Ovary (tissue), 9 donors: ENCODE measurements around the gene CTPS1. TPM values are rescaled to one million over a fixed set of nuclear protein-coding genes. Genes with fewer than 3 reads are reported as not detected.
A peak's percentile ranks its signal among the peaks of the same experiment; 100 is the strongest.

Source experiments
- DNase-seq, 5 donors: peaks; one replicate each; pipeline ENCODE4 v3.0.0-alpha.2; 2019 to 2020
- H3K27ac ChIP-seq, 2 donors: fragments of 200-600 bp; one replicate each; pipeline versions ENCODE4 v1.5.1 to v1.8.0; 2019 to 2022
- H3K27me3 ChIP-seq: fragments of 200-600 bp; one replicate; pipeline ENCODE4 v1.8.0; 2022
- H3K36me3 ChIP-seq: fragments of 200-600 bp; sonication (generic); one replicate; pipeline ENCODE4 v1.5.1; 2019
- H3K4me1 ChIP-seq: one replicate; pipeline ENCODE4 v1.8.1; 2013; ENCODE audit warnings: mild to moderate bottlenecking, moderate library complexity; ENCODE audit not compliant: insufficient read depth
- H3K4me3 ChIP-seq: fragments of 200-600 bp; sonication (generic); one replicate; pipeline ENCODE4 v1.5.1; 2017
- H3K9me3 ChIP-seq, 2 donors: fragments of 200-600 bp in 1 of 2; sonication (generic) in 1 of 2; one replicate each; pipeline versions ENCODE4 v1.5.1 to v1.8.1; 2013 to 2019; ENCODE audit warnings: mild to moderate bottlenecking in 1 of 2, moderate library complexity in 1 of 2
- EP300 ChIP-seq: sonication (generic); formaldehyde crosslinking; IDR thresholded peaks from one replicate; pipeline ENCODE4 v1.6.1; 2017; ENCODE audit warnings: antibody characterized with exemption
- POLR2A ChIP-seq: fragments of 450-650 bp; IDR thresholded peaks from one replicate; pipeline ENCODE4 v1.6.1; 2017; ENCODE audit warnings: antibody characterized with exemption, mild to moderate bottlenecking, moderate library complexity
- WGBS, 3 donors: extraction: QIAGEN DNeasy Blood & Tissue Kit in 1 of 3; methylation state at CpG; one replicate each; pipeline versions ENCODE4 v1.1.5 to v1.1.7; 2013 to 2017; 5-methylcytosine and 5-hydroxymethylcytosine counted together
- intact Hi-C, 4 donors: fragments of 100-400 bp; cut with DNase I; formaldehyde crosslinking; loops; one replicate each; pipeline versions ENCODE4 v1.11.0 to v1.15.1; 2022 to 2023
- polyA plus RNA-seq, 2 donors: library from polyadenylated mRNA; stranded (reverse); fragments of 200-250 nt in 1 of 2; fragments of 350-450 nt in 1 of 2; fragmentation: Illumina TruSeq in 1 of 2; extraction: RNeasy Lipid Tissue Mini Kit (QIAGEN cat#74804) in 1 of 2; gene quantifications; one replicate each; pipeline ENCODE4 v1.2.3, GENCODE V29; 2013 to 2014
- total RNA-seq, 7 donors: library from RNA; depleted of rRNA in 2 of 7; stranded (reverse); fragments of >200 nt in 2 of 7; fragmentation: NEBNext Ultra II Directional in 3 of 7; extraction: Animal tissue kit (Norgen Biotek cat#: 25700) in 3 of 7; gene quantifications; one replicate each; pipeline versions ENCODE4 v1.1.0 to v1.2.4, GENCODE V29; 2016 to 2023
- TF ChIP-seq, protein P1 (sequence below), 3 donors: fragments of 450-650 bp in 2 of 3; fragments of 200-600 bp in 1 of 3; IDR thresholded peaks; one replicate each; pipeline versions ENCODE4 v1.5.1 to v1.8.0; 2016 to 2022; ENCODE audit warnings: antibody characterized with exemption in 3 of 3, mild to moderate bottlenecking in 1 of 3
- donor health status: DM: no; HTN: no; CAD: no; lungs with moderate emphysema.
- donor health status: DM: no; HTN: no; CAD: no.
- donor health status: Bipolar disorder and iron deficiency.
- donor health status: DM: yes; HTN: yes; CAD: no.
- donor health status: DM: no; HTN: no; CAD: no.
- donor health status: DM: yes; HTN: yes; CAD: no.

CTPS1 gene
- total and polyA plus RNA-seq, 9 donors: 5.9 to 34.3 (median 22.6) TPM

DNA sequence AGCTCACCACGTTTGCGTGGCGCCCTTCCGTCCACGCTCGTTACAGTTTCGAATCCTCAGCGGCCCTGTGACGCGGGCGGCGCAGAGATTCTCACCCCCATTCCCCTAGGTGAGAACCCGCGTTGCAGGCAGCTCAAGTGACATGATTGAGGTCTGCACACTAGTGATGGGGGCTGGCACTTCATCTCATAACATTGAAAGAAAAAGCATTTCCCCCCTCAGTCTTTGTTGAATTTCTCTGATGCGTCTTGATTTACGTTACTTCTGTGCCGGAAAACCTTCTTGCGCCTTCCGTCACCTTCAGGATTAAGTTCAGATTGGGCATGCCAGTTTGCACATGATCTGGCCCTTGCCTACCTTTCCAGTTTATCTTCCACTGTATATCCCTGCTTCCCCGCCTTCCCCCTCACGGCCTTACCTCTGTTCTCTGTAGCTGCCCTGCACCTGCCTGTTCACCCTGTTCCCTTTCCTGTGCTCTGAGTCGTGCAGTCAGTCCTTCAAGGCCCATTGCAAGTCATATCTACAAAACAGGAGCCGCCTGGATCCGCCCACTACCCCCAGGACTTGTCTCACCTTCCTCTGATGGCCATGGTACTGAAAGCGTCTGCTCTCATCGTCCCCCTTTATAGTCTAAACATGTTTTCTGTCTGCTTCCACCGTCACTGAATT lies 1.1 kb downstream of the CTPS1 start:
- no peaks in the 10 kb centered on the region for H3K27me3 ChIP-seq
- H3K4me1 ChIP-seq: peaks cover 18% of the 10 kb centered on the region
- H3K9me3 ChIP-seq: no peaks in the 10 kb centered on the region
- intact Hi-C loops: no loop called here
- peak overlapping the region; percentile 89 to 94 for H3K27ac ChIP-seq
- WGBS, 3 donors: 21 to 24% (median 21%) methylated on average over 27 of the region's 27 CpGs
- TF ChIP-seq POLR2A (no peak), EP300 (no peak)
- TF ChIP-seq, protein P1, sequence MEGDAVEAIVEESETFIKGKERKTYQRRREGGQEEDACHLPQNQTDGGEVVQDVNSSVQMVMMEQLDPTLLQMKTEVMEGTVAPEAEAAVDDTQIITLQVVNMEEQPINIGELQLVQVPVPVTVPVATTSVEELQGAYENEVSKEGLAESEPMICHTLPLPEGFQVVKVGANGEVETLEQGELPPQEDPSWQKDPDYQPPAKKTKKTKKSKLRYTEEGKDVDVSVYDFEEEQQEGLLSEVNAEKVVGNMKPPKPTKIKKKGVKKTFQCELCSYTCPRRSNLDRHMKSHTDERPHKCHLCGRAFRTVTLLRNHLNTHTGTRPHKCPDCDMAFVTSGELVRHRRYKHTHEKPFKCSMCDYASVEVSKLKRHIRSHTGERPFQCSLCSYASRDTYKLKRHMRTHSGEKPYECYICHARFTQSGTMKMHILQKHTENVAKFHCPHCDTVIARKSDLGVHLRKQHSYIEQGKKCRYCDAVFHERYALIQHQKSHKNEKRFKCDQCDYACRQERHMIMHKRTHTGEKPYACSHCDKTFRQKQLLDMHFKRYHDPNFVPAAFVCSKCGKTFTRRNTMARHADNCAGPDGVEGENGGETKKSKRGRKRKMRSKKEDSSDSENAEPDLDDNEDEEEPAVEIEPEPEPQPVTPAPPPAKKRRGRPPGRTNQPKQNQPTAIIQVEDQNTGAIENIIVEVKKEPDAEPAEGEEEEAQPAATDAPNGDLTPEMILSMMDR (IDR thresholded peaks at IDR 0.05): no peak
- H3K4me3 ChIP-seq: peak overlapping the region; percentile 61
- DNase-seq: peak in 1 of 5 donors; percentile 34
- no peaks in the 10 kb centered on the region for H3K36me3 ChIP-seq

DNA sequence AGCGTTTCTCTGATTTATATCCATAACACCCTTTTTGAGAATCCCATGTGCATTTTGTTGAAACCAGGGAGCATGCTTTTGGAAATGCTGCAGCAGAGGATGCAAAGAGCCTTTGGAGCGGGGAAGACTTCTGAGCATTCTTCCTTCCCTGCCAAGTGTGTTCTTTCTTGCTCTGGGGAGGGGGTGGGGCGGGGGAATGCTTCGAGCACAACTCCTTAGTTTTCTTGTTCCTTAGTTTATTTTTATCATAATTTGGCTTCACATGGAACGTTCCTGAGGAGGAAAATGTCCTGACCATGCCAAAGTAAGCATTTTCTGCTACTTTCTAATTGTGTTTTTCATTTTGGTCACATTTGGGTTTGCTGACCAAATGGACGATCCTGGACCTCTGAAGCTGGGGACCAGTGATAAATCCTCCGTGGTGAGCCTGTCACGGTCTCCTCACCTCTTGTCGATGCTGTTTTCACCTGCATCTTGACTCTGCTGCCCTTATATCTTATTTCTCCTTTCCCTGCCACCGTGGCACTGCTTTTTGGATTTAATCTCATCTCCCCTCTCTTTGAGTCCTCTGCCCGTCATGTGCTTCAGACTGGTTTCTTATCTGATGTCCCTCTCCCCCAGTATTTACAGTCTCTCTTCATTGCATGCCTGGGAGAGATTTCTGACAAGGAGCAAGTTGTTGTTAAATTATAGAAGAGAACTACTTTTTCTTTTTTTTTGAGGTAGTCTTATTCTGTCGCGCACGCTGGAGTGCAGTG lies 2.4 kb downstream of the CTPS1 start:
- WGBS, 3 donors: 11 to 15% (median 14%) methylated on average over 14 of the region's 14 CpGs
- peak in 3 of 5 donors; percentile 30 to 64 (median 35) for DNase-seq
- H3K4me3 ChIP-seq: peak overlapping the region; percentile 8
- H3K27me3 ChIP-seq: no peaks in the 10 kb centered on the region
- H3K36me3 ChIP-seq: no peaks in the 10 kb centered on the region
- intact Hi-C loops: no loop called here
- H3K27ac ChIP-seq: peak overlapping the region in 1 of 2 donors; percentile 42
- H3K9me3 ChIP-seq: no peaks in the 10 kb centered on the region
- TF ChIP-seq POLR2A (no peak), EP300 (no peak)
- TF ChIP-seq, protein P1 (IDR thresholded peaks at IDR 0.05): no peak
- peaks cover 22% of the 10 kb centered on the region for H3K4me1 ChIP-seq

DNA sequence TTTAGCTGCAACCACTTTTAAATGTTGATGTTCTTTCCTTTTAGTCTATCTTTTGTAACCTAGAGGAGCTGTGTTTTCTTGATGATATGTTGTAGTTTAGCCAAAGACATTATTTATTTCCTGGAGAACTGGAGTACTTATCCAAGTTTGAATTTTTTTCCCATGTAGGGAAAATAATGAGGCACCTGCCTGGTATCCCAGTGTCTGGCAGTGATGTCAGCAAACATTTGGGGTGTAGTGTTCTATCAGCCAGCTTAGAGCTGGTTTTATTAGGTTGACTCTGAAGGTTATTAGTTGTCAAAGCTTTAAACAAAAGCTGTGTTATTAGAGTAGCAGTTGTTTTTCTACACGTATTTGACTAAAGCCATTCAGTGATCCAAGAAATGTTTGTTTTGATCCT lies 3.2 kb downstream of the CTPS1 start:
- H3K27me3 ChIP-seq: no peaks in the 10 kb centered on the region
- H3K9me3 ChIP-seq: no peaks in the 10 kb centered on the region
- TF ChIP-seq POLR2A: no peak
- TF ChIP-seq, protein P1 (IDR thresholded peaks at IDR 0.05): no peak
- no peak for TF ChIP-seq EP300
- H3K36me3 ChIP-seq: no peaks in the 10 kb centered on the region
- peaks cover 24% of the 10 kb centered on the region for H3K4me1 ChIP-seq
- H3K4me3 ChIP-seq: peak overlapping the region; percentile 8
- intact Hi-C loops: no loop called here
- DNase-seq: no peak
- no peak overlapping the region for H3K27ac ChIP-seq
- WGBS, 3 donors: 14 to 22% (median 20%) methylated on average over 1 of the region's 1 CpG

DNA sequence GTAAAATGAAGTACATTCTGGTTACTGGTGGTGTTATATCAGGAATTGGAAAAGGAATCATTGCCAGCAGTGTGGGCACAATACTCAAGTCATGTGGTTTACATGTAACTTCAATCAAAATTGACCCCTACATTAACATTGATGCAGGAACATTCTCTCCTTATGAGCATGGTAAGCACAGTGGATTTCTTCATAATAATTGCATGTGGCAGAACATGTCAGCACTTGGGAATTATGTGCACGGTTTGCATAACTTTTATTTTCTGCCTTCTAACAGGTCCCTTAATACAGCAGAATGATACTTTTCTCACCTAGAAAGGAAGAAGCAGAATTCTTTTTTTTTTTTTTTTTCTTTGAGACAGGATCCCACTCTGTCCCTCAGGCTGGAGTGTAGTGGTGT lies 3.8 kb downstream of the CTPS1 start:
- no peak for DNase-seq
- no peak overlapping the region for H3K27ac ChIP-seq
- intact Hi-C loops: no loop called here
- WGBS, 3 donors: 57 to 70% (median 58%) methylated on average over 1 of the region's 1 CpG
- no peaks in the 10 kb centered on the region for H3K9me3 ChIP-seq
- H3K27me3 ChIP-seq: no peaks in the 10 kb centered on the region
- no peaks in the 10 kb centered on the region for H3K36me3 ChIP-seq
- no peak overlapping the region for H3K4me3 ChIP-seq
- H3K4me1 ChIP-seq: peaks cover 24% of the 10 kb centered on the region
- TF ChIP-seq, protein P1 (IDR thresholded peaks at IDR 0.05): no peak
- TF ChIP-seq EP300 (no peak), POLR2A (no peak)
